HepG2 (cell line): ENCODE measurements around the gene NSMF. TPM values are rescaled to one million over a fixed set of nuclear protein-coding genes. Genes with fewer than 3 reads are reported as not detected.

Experiments
- BHLHE40 ChIP-seq: IDR thresholded peaks from 2 replicates; pipeline ENCODE4 v1.6.1; 2011; ENCODE audit warnings: low read length, improper control_type of control experiment
- KLF13 ChIP-seq: sonication (generic); formaldehyde crosslinking; IDR thresholded peaks from 2 replicates; pipeline ENCODE4 v1.4.0; 2020; ENCODE audit warnings: mild to moderate bottlenecking, missing genetic modification reagents
- MEIS2 ChIP-seq: sonication (generic); formaldehyde crosslinking; IDR thresholded peaks from 2 replicates; pipeline ENCODE4 v1.9.0; 2021; ENCODE audit warnings: mild to moderate bottlenecking, missing genetic modification reagents
- PLRG1 ChIP-seq: fragments of 450-650 bp; conservative IDR thresholded peaks from 2 replicates; pipeline ENCODE4 v1.6.1; 2016
- POLR2AphosphoS5 ChIP-seq: IDR thresholded peaks from 2 replicates; pipeline ENCODE4 v1.6.1; 2012; ENCODE audit warnings: low read depth, low read length
- RNF2 ChIP-seq: fragments of 450-650 bp; conservative IDR thresholded peaks from 2 replicates; pipeline ENCODE4 v1.6.1; 2016; ENCODE audit warnings: low read depth
- SNAPC5 ChIP-seq: sonication (generic); formaldehyde crosslinking; IDR thresholded peaks from 2 replicates; pipeline ENCODE4 v1.8.1; 2023; ENCODE audit warnings: mild to moderate bottlenecking, missing genetic modification reagents, borderline replicate concordance
- TAF1 ChIP-seq: sonication (generic); formaldehyde crosslinking; IDR thresholded peaks from 2 replicates; pipeline ENCODE4 v1.4.0; 2020; ENCODE audit warnings: missing genetic modification reagents
- XBP1 ChIP-seq: sonication (generic); formaldehyde crosslinking; IDR thresholded peaks from 2 replicates; pipeline ENCODE4 v1.5.0; 2020; ENCODE audit warnings: missing genetic modification reagents
- YEATS2 ChIP-seq: sonication (generic); formaldehyde crosslinking; IDR thresholded peaks from 2 replicates; pipeline ENCODE4 v1.4.0; 2020; ENCODE audit warnings: missing genetic modification reagents, borderline replicate concordance
- ZGPAT ChIP-seq: IDR thresholded peaks from 2 replicates; pipeline ENCODE4 v1.6.1; 2016; ENCODE audit warnings: mild to moderate bottlenecking
- ZNF337 ChIP-seq: sonication (generic); formaldehyde crosslinking; IDR thresholded peaks from 2 replicates; pipeline ENCODE4 v1.5.1; 2020; ENCODE audit warnings: missing genetic modification reagents, low read depth, mild to moderate bottlenecking, borderline replicate concordance
- ZNF503 ChIP-seq: sonication (generic); formaldehyde crosslinking; IDR thresholded peaks from 2 replicates; pipeline ENCODE4 v1.4.0; 2020; ENCODE audit warnings: missing genetic modification reagents
- ZNF547 ChIP-seq: sonication (generic); formaldehyde crosslinking; IDR thresholded peaks from 2 replicates; pipeline ENCODE4 v1.5.1; 2020; ENCODE audit warnings: mild to moderate bottlenecking, missing genetic modification reagents
- ZNF556 ChIP-seq: sonication (generic); formaldehyde crosslinking; IDR thresholded peaks from 2 replicates; pipeline ENCODE4 v1.4.0; 2020; ENCODE audit warnings: mild to moderate bottlenecking, missing genetic modification reagents, borderline replicate concordance
- ZNF564 ChIP-seq: sonication (generic); formaldehyde crosslinking; IDR thresholded peaks from 2 replicates; pipeline ENCODE4 v1.8.1; 2023; ENCODE audit warnings: mild to moderate bottlenecking, missing genetic modification reagents
- polyA plus RNA-seq, 8 experiments: library from polyadenylated mRNA; depleted of rRNA in 3 of 8; stranded (reverse) in 7 of 8; unstranded in 1 of 8; fragments of >200 nt; fragmentation: Illumina TruSeq in 4 of 8; extraction: Trizol in 4 of 8; gene quantifications; 2 replicates each; pipeline versions ENCODE4 v1.2.1 to v1.2.3, GENCODE V29; 2011 to 2016; ENCODE audit warnings: low read depth in 4 of 8, missing spikeins in 1 of 8, mixed read lengths in 1 of 8; ENCODE audit not compliant: insufficient read depth in 1 of 8
- total RNA-seq, 5 experiments: library from RNA; depleted of rRNA; stranded (reverse); fragments of >200 nt; fragmentation: Illumina TruSeq; extraction: Trizol; gene quantifications; 2 replicates each; pipeline ENCODE4 v1.2.3, GENCODE V29; 2016; ENCODE audit warnings: low read depth in 1 of 5
- TF ChIP-seq, protein P1 (sequence below): sonication (generic); formaldehyde crosslinking; conservative IDR thresholded peaks from 2 replicates; pipeline ENCODE4 v1.8.1; 2023; ENCODE audit warnings: missing genetic modification reagents
- TF ChIP-seq, protein P2 (sequence below), 2 experiments: sonication (generic) in 1 of 2; formaldehyde crosslinking in 1 of 2; IDR thresholded peaks; 2 replicates each; pipeline versions ENCODE4 v1.4.0 to v1.6.1; 2018 to 2020; ENCODE audit warnings: missing genetic modification reagents in 2 of 2, borderline replicate concordance in 1 of 2, low read depth in 1 of 2, mild to moderate bottlenecking in 1 of 2, missing biosample characterization in 1 of 2
- TF ChIP-seq, protein P3 (sequence below): sonication (generic); formaldehyde crosslinking; IDR thresholded peaks from 2 replicates; pipeline ENCODE4 v1.4.0; 2020; ENCODE audit warnings: missing genetic modification reagents

The NSMF gene
- total and polyA plus RNA-seq, 2 of the 13 experiments (the other 11 are each of a cell fraction or from before 2014, with no cell fraction given): 44.3 to 183 TPM

- TF ChIP-seq, protein P1, sequence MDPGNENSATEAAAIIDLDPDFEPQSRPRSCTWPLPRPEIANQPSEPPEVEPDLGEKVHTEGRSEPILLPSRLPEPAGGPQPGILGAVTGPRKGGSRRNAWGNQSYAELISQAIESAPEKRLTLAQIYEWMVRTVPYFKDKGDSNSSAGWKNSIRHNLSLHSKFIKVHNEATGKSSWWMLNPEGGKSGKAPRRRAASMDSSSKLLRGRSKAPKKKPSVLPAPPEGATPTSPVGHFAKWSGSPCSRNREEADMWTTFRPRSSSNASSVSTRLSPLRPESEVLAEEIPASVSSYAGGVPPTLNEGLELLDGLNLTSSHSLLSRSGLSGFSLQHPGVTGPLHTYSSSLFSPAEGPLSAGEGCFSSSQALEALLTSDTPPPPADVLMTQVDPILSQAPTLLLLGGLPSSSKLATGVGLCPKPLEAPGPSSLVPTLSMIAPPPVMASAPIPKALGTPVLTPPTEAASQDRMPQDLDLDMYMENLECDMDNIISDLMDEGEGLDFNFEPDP (CRISPR knock-in tag): no peak
- TF ChIP-seq XBP1 (CRISPR knock-in tag) (no peak), ZNF556 (no peak), ZNF337 (no peak), KLF13 (no peak), YEATS2 (CRISPR knock-in tag) (0 out of 2 replicates have a peak, but pooled peaks have one; percentile 24), ZGPAT (CRISPR knock-in tag) (peak; percentile 29), ZNF547 (CRISPR knock-in tag) (peak; percentile 43; the same call in 1 of the 2 replicates), PLRG1 (no peak), MEIS2 (CRISPR knock-in tag) (0 out of 2 replicates have a peak, but pooled peaks have one; percentile 17), SNAPC5 (CRISPR knock-in tag) (no peak), RNF2 (0 out of 2 replicates have a peak, but pooled peaks have one; percentile 26), POLR2AphosphoS5 (peak; percentile 40; the same call in 1 of the 2 replicates), TAF1 (0 out of 2 replicates have a peak, but pooled peaks have one; percentile 38), ZNF564 (no peak), ZNF503 (no peak), BHLHE40 (peak; percentile 47; the same call in 1 of the 2 replicates)
- TF ChIP-seq, protein P2, sequence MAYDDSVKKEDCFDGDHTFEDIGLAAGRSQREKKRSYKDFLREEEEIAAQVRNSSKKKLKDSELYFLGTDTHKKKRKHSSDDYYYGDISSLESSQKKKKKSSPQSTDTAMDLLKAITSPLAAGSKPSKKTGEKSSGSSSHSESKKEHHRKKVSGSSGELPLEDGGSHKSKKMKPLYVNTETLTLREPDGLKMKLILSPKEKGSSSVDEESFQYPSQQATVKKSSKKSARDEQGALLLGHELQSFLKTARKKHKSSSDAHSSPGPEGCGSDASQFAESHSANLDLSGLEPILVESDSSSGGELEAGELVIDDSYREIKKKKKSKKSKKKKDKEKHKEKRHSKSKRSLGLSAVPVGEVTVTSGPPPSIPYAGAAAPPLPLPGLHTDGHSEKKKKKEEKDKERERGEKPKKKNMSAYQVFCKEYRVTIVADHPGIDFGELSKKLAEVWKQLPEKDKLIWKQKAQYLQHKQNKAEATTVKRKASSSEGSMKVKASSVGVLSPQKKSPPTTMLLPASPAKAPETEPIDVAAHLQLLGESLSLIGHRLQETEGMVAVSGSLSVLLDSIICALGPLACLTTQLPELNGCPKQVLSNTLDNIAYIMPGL (CRISPR knock-in tag; IDR thresholded peaks at IDR 0.05; ENCODE audit: borderline replicate concordance in 1 of 2, low read depth in 1 of 2): no peak; a peak in 1 of 4 replicates
- TF ChIP-seq, protein P3, sequence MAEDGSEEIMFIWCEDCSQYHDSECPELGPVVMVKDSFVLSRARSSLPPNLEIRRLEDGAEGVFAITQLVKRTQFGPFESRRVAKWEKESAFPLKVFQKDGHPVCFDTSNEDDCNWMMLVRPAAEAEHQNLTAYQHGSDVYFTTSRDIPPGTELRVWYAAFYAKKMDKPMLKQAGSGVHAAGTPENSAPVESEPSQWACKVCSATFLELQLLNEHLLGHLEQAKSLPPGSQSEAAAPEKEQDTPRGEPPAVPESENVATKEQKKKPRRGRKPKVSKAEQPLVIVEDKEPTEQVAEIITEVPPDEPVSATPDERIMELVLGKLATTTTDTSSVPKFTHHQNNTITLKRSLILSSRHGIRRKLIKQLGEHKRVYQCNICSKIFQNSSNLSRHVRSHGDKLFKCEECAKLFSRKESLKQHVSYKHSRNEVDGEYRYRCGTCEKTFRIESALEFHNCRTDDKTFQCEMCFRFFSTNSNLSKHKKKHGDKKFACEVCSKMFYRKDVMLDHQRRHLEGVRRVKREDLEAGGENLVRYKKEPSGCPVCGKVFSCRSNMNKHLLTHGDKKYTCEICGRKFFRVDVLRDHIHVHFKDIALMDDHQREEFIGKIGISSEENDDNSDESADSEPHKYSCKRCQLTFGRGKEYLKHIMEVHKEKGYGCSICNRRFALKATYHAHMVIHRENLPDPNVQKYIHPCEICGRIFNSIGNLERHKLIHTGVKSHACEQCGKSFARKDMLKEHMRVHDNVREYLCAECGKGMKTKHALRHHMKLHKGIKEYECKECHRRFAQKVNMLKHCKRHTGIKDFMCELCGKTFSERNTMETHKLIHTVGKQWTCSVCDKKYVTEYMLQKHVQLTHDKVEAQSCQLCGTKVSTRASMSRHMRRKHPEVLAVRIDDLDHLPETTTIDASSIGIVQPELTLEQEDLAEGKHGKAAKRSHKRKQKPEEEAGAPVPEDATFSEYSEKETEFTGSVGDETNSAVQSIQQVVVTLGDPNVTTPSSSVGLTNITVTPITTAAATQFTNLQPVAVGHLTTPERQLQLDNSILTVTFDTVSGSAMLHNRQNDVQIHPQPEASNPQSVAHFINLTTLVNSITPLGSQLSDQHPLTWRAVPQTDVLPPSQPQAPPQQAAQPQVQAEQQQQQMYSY: no peak
These were observed at the start of gene NSMF (continued) for GRCh38 chr9:137459152-137459600.
